Endothelial cell of umbilical vein (primary cell): ENCODE results near the gene TNFRSF1A. TPM values are rescaled to one million over a fixed set of nuclear protein-coding genes. Genes with fewer than 3 reads are reported as not detected.

ENCODE experiments used
- BruUV-seq: library from RNA; stranded (reverse); fragments of 400-500 nt; replicated peaks from 2 replicates; lab custom pipeline; 2021; lab: Mats Ljungman, UMichigan
- CTCF ChIA-PET: fragments of 300-600, 350-600 bp; sonication (Branson Sonifier 250); formaldehyde crosslinking; loops from one replicate; lab custom pipeline; 2021; ENCODE audit warnings: antibody characterized with exemption, inconsistent platforms; lab: Charles Lee
- POLR2A ChIA-PET: fragments of 300-600, 350-600 bp; sonication (Branson Sonifier 250); formaldehyde crosslinking; loops from one replicate; lab custom pipeline; 2021; ENCODE audit warnings: antibody characterized with exemption, inconsistent platforms; lab: Charles Lee
- DNase-seq: peaks from one replicate; pipeline ENCODE4 v3.0.0-alpha.2; 2011; ENCODE audit warnings: low read depth, low spot score
- FAIRE-seq: peaks from 2 replicates; lab custom pipeline; 2011; peaks lifted over from hg19 to GRCh38; lab: Jason Lieb, UNC
- H2AFZ ChIP-seq: 2 replicates; pipeline ENCODE4 v1.6.0; 2012; ENCODE audit warnings: low read depth, low read length, control low read depth, inconsistent platforms
- H3K27ac ChIP-seq: 2 replicates; pipeline ENCODE4 v1.5.1; 2011; ENCODE audit warnings: low read depth, mild to moderate bottlenecking, control low read depth, low read length, moderate library complexity; ENCODE audit not compliant: insufficient read depth
- H3K27me3 ChIP-seq, 2 experiments: 2 replicates each; pipeline versions ENCODE4 v1.6.0 to v1.6.1; 2011; ENCODE audit warnings: low read length in 2 of 2, mixed read lengths in 1 of 2; ENCODE audit not compliant: control insufficient read depth in 2 of 2, insufficient read depth in 2 of 2
- H3K36me3 ChIP-seq, 2 experiments: 2 replicates in 1 of 2; 3 replicates in 1 of 2; pipeline ENCODE4 v1.5.1; 2011; ENCODE audit warnings: low read length in 2 of 2, mild to moderate bottlenecking in 1 of 2, moderate library complexity in 1 of 2; ENCODE audit not compliant: control insufficient read depth in 2 of 2, insufficient read depth in 2 of 2; ENCODE audit errors: extremely low read depth in 1 of 2
- H3K4me1 ChIP-seq: 3 replicates; pipeline ENCODE4 v1.5.1; 2011; ENCODE audit warnings: mild to moderate bottlenecking, low read length; ENCODE audit not compliant: control insufficient read depth, insufficient read depth; ENCODE audit errors: extremely low read depth
- H3K4me2 ChIP-seq: 2 replicates; pipeline ENCODE4 v1.6.1; 2011; ENCODE audit warnings: low read length, control low read depth, mixed read lengths; ENCODE audit not compliant: insufficient read depth
- H3K4me3 ChIP-seq, 3 experiments: fragments of 200-600 bp in 1 of 3; sonication (generic), shearing (Covaris generic) in 1 of 3; replicated peaks in 1 of 3; 2 replicates each; pipeline ENCODE4 v1.5.1; 2011 to 2016; ENCODE audit warnings: control low read depth in 3 of 3, low read length in 3 of 3, mild to moderate bottlenecking in 2 of 3, inconsistent platforms in 1 of 3, low read depth in 1 of 3, moderate library complexity in 1 of 3; ENCODE audit not compliant: insufficient read depth in 1 of 3
- H3K79me2 ChIP-seq: 2 replicates; pipeline ENCODE4 v1.6.0; 2012; ENCODE audit warnings: low read length, inconsistent platforms; ENCODE audit not compliant: control insufficient read depth, insufficient read depth
- H3K9ac ChIP-seq: replicated peaks from 2 replicates; pipeline ENCODE3; 2011; ENCODE audit warnings: low read length, control low read depth; ENCODE audit not compliant: insufficient read depth; ENCODE audit errors: extremely low read depth
- H3K9me1 ChIP-seq: replicated peaks from 3 replicates; pipeline ENCODE4 v1.6.0; 2011; ENCODE audit warnings: mild to moderate bottlenecking, low read length; ENCODE audit not compliant: control insufficient read depth, insufficient read depth; ENCODE audit errors: extremely low read depth
- H3K9me3 ChIP-seq: replicated peaks from 2 replicates; pipeline ENCODE4 v1.5.1; 2012; ENCODE audit warnings: low read length, inconsistent platforms; ENCODE audit not compliant: control insufficient read depth, insufficient read depth
- H4K20me1 ChIP-seq: replicated peaks from 2 replicates; pipeline ENCODE3; 2011; ENCODE audit warnings: mild to moderate bottlenecking, low read length; ENCODE audit not compliant: control insufficient read depth, insufficient read depth; ENCODE audit errors: extremely low read depth
- EZH2 ChIP-seq: IDR thresholded peaks from 2 replicates; pipeline ENCODE4 v1.6.1; 2012; ENCODE audit warnings: borderline replicate concordance, low read depth, mild to moderate bottlenecking, moderate library complexity, low read length, inconsistent platforms; ENCODE audit not compliant: severe bottlenecking
- FOS ChIP-seq: IDR thresholded peaks from 2 replicates; pipeline ENCODE4 v1.6.1; 2011; ENCODE audit warnings: mild to moderate bottlenecking, low read length, moderate library complexity, borderline replicate concordance; ENCODE audit not compliant: insufficient read depth
- GATA2 ChIP-seq: IDR thresholded peaks from 2 replicates; pipeline ENCODE4 v1.7.0; 2011; ENCODE audit warnings: low read depth, mild to moderate bottlenecking, moderate library complexity, mixed read lengths, low read length; ENCODE audit not compliant: insufficient read length, insufficient read depth
- JUN ChIP-seq: IDR thresholded peaks from 2 replicates; pipeline ENCODE4 v1.6.1; 2011; ENCODE audit warnings: borderline replicate concordance, low read depth; ENCODE audit not compliant: insufficient read length, insufficient read depth
- POLR2A ChIP-seq: IDR thresholded peaks from 2 replicates; pipeline ENCODE4 v1.6.1; 2012; ENCODE audit warnings: low read depth, mild to moderate bottlenecking, control low read depth, low read length
- dilution Hi-C: fragments of 300-500 bp; cut with MboI; formaldehyde crosslinking; loops from one replicate; pipeline ENCODE4 v1.15.0; 2019; ENCODE audit warnings: low sequenced_read_pairs; ENCODE audit not compliant: extremely low pct_ligation_motif_present
- intact Hi-C: fragments of 100-400 bp; cut with micrococcal nuclease; formaldehyde crosslinking; loops from one replicate; pipeline ENCODE4 v1.10.0; 2022
- polyA plus RNA-seq, 4 experiments: library from polyadenylated mRNA; depleted of rRNA in 3 of 4; stranded (reverse) in 3 of 4; unstranded in 1 of 4; fragments of >200 nt; gene quantifications; 2 replicates each; pipeline versions ENCODE4 v1.2.1 to v1.2.3, GENCODE V29; 2011 to 2012; ENCODE audit warnings: missing spikeins in 1 of 4
- total RNA-seq: library from RNA; stranded (reverse); gene quantifications from 2 replicates; pipeline ENCODE4 v1.2.3, GENCODE V29; 2021
- TF ChIP-seq, protein P1 (sequence below), 2 donors: IDR thresholded peaks; 1 replicate in 1 of 2; 2 replicates in 1 of 2; pipeline ENCODE4 v1.5.1; 2011; ENCODE audit warnings: low read length in 2 of 2, mild to moderate bottlenecking in 2 of 2, moderate library complexity in 2 of 2, control low read depth in 1 of 2, inconsistent platforms in 1 of 2, low read depth in 1 of 2; ENCODE audit not compliant: insufficient read depth in 1 of 2; ENCODE audit errors: extremely low read depth in 1 of 2

TNFRSF1A gene
- total and polyA plus RNA-seq, 2 donors (not counting 3 experiments of a cell fraction or from before 2014, with no cell fraction given): 86.5 to 98.2 TPM

DNA sequence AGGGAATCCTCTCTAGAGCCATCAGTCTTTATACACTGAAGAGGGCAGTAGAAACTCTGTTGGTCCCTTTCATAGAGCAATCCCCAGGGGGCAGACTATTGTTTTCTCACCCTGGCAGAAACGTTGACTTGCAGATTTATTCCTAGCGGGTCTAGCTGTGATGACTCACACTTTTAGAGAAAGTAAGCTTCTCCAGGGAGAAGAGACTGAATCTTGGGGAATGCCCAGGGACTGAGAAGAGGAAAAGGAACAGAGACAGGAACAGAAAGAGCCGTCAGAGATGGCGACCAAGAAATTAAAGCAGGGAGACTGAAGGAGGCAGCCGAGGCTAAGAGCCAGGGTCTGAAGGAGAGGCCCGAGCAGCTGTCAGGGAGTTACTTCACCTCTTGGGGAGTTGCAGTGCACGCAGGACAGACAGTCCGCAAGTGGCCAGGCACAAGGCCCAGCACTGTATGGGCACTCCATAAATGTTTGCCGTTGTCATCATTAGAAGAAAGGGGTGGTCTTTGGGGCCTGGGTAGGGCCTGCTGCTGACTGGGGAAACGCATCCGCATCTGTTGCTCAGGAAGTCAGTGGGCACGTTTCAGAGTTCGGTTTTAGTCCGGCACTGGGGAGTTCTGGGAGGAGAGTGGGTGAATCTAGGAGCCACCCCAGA, 18.4 kb downstream of the TNFRSF1A start:
- Histone ChIP-seq H4K20me1 (no peaks in the 10 kb centered on the region), H3K27me3 (no peaks in the 10 kb centered on the region), H3K9ac (peak overlapping the region; percentile 62), H3K4me1 (peaks cover 36% of the 10 kb centered on the region), H3K4me3 (no peak overlapping the region), H3K79me2 (no peaks in the 10 kb centered on the region), H3K27ac (peak overlapping the region; percentile 80), H3K9me1 (no peaks in the 10 kb centered on the region), H3K9me3 (no peaks in the 10 kb centered on the region), H3K4me2 (peak overlapping the region; percentile 48), H3K36me3 (peaks cover 2 to 9% of the 10 kb centered on the region in 2 experiments), H2AFZ (peak overlapping the region; percentile 4)
- dilution Hi-C loops: no loop called here
- DNase-seq (peak; percentile 98), FAIRE-seq (peak; percentile 99)
- intact Hi-C loops: loop anchor here (1.0 to 2.0 kb wide), 11 partner anchors 9 to 211 kb away; partner anchors contain the start of genes GAPDH, LTBR, TAPBPL and VAMP1
- BruUV-seq: no TSS peak
- CTCF ChIA-PET: interaction anchor here (0.8 to 2.6 kb wide), 27 partner anchors 8 to 577 kb away, joined by 3 to 40 read pairs (median 7); partner anchors contain the start of genes LTBR, PLEKHG6, TNFRSF1A and VAMP1
- POLR2A ChIA-PET: interaction anchor here (0.9 to 1.6 kb wide), 5 partner anchors 11 to 147 kb away, joined by 3 to 11 read pairs (median 6); partner anchors contain the start of gene VAMP1
- TF ChIP-seq FOS: peak; percentile 97
- TF ChIP-seq, protein P1, sequence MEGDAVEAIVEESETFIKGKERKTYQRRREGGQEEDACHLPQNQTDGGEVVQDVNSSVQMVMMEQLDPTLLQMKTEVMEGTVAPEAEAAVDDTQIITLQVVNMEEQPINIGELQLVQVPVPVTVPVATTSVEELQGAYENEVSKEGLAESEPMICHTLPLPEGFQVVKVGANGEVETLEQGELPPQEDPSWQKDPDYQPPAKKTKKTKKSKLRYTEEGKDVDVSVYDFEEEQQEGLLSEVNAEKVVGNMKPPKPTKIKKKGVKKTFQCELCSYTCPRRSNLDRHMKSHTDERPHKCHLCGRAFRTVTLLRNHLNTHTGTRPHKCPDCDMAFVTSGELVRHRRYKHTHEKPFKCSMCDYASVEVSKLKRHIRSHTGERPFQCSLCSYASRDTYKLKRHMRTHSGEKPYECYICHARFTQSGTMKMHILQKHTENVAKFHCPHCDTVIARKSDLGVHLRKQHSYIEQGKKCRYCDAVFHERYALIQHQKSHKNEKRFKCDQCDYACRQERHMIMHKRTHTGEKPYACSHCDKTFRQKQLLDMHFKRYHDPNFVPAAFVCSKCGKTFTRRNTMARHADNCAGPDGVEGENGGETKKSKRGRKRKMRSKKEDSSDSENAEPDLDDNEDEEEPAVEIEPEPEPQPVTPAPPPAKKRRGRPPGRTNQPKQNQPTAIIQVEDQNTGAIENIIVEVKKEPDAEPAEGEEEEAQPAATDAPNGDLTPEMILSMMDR (IDR thresholded peaks at IDR 0.05; ENCODE audit: extremely low read depth in 1 of 2, insufficient read depth in 1 of 2, low read depth in 1 of 2, low read length in 2 of 2): peak; percentile 62 to 67
- no peak for TF ChIP-seq GATA2
- no peak for TF ChIP-seq EZH2
- TF ChIP-seq JUN: peak; percentile 92
- TF ChIP-seq POLR2A: no peak
